ENCODE data around the gene ZBTB25. TPM values are rescaled to one million over a fixed set of nuclear protein-coding genes. Genes with fewer than 3 reads are reported as not detected.

Gene ZBTB25
- total and polyA plus RNA-seq, 3 donors from 2014 or later = 13.3 to 21.3 (median 20.6) TPM

DNA sequence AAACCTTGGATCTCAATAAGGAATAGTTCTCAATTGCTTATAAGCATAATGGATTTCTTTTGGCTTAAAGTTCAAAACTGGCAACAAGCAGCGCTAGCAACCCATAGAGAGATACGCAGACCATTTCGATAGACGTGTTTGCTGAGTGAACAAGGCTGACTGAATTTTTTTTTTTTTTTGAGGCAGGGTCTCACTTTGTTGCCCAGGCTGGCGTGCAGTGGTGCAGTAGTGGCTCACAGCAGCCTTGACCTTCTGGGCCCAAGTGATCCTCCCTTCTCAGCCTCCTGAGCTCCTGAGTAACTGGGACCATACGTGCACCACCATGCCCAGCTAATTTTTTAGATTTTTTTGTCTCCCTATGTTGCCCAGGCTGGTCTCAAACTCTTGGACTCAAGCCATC is 39.8 kb downstream of the ZBTB25 start:
- Histone ChIP-seq H3K27ac (no peak overlapping the region), H3K4me1 (no peaks in the 10 kb centered on the region), H3K9me3 (no peaks in the 10 kb centered on the region), H3K27me3 (no peaks in the 10 kb centered on the region), H3K4me3 (no peak overlapping the region), H3K36me3 (ENCODE audit: low read depth, missing control alignments) (no peaks in the 10 kb centered on the region)
- no peak for DNase-seq
- 84 to 93% methylated on average over 6 of the region's 6 CpGs for WGBS, 2 donors
- intact Hi-C loops (cut with DNase I; ENCODE audit: low total_unique reads) = no loop called here
- TF ChIP-seq CTCF (IDR thresholded peaks at IDR 0.05) = no peak
- no peak for TF ChIP-seq POLR2A (IDR thresholded peaks at IDR 0.05)

DNA sequence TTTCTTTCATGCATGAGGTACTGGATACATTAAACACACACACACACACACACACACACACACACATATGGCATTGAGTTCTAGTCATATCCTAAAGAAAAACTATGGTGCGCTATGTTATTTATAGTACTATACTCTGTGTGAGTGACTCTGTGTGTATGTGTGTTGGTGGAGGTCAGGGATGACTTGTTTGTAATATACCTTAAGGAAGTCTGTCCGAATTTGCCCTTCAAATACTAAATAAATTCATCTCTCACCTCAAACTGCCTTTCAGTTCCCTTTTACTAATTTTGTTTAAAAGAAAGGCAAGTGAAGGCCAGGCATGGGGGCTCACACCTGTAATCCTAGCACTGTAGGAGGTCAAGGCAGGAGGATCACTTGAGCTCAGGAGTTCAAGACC is 40.4 kb downstream of the ZBTB25 start:
- WGBS, 2 donors = 91 to 92% methylated on average over 2 of the region's 2 CpGs
- intact Hi-C loops (cut with DNase I; ENCODE audit: low total_unique reads) = no loop called here
- no peak overlapping the region for H3K4me3 ChIP-seq

GRCh38 chr14:64461221-64461620 is 42.4 kb downstream of the ZBTB25 start:
- no peaks in the 10 kb centered on the region for H3K9me3 ChIP-seq
- intact Hi-C loops (cut with DNase I; ENCODE audit: low total_unique reads) = no loop called here
- no peaks in the 10 kb centered on the region for H3K4me1 ChIP-seq
- H3K27ac ChIP-seq = no peak overlapping the region
- H3K4me3 ChIP-seq = no peak overlapping the region
- WGBS, 2 donors = 90 to 93% methylated on average over 3 of the region's 3 CpGs
- TF ChIP-seq CTCF (IDR thresholded peaks at IDR 0.05) (no peak), POLR2A (IDR thresholded peaks at IDR 0.05) (no peak)
- H3K27me3 ChIP-seq = no peaks in the 10 kb centered on the region
- no peak for DNase-seq
- H3K36me3 ChIP-seq (ENCODE audit: low read depth, missing control alignments) = no peaks in the 10 kb centered on the region

More for the DNA sequence above, 40.4 kb downstream of the ZBTB25 start:
- H3K9me3 ChIP-seq = no peaks in the 10 kb centered on the region
- H3K27ac ChIP-seq = no peak overlapping the region
- no peak for DNase-seq
- no peak for TF ChIP-seq CTCF (IDR thresholded peaks at IDR 0.05)
- TF ChIP-seq POLR2A (IDR thresholded peaks at IDR 0.05) = no peak
- no peaks in the 10 kb centered on the region for H3K36me3 ChIP-seq (ENCODE audit: low read depth, missing control alignments)
- no peaks in the 10 kb centered on the region for H3K27me3 ChIP-seq
- H3K4me1 ChIP-seq = no peaks in the 10 kb centered on the region

DNA sequence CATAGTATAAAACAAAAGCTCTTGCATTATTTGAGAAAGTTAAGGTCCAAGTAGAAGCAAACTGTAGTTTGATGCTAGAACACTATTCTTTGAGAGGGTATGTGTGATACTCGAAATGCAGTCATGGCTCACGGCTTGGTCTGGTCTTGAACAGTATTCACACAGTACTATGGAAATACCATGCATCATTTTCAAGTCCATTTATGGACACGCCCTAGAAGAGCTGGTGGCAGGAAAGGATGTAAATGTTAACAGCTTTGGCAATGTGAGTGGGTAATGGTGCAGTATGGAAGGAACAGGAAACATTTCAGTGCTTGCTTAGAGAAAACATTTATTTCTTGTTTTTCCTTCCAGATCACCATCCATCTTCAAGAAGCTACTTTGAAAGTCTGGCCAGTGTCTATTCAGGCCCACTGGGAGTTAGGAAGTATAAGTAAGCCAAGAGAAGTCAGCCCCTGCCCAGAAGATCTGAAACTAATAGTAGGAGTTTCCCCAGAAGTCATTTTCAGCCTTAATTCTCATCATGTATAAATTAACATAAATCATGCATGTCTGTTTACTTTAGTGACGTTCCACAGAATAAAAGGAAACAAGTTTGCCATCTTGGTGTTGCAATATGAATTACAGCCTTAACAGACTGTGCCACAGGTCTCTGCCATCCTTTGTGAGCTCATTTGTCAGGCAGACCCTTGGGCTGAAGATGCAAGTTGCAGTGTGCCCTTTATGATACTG is 44.1 kb downstream of the ZBTB25 start:
- Histone ChIP-seq H3K9me3 (no peaks in the 10 kb centered on the region), H3K27me3 (no peaks in the 10 kb centered on the region), H3K4me3 (no peak overlapping the region), H3K4me1 (no peaks in the 10 kb centered on the region), H3K36me3 (ENCODE audit: low read depth, missing control alignments) (no peaks in the 10 kb centered on the region), H3K27ac (no peak overlapping the region)
- 81 to 86% methylated on average over 4 of the region's 4 CpGs for WGBS, 2 donors
- TF ChIP-seq CTCF (IDR thresholded peaks at IDR 0.05) (no peak), POLR2A (IDR thresholded peaks at IDR 0.05) (no peak)
- intact Hi-C loops (cut with DNase I; ENCODE audit: low total_unique reads) = no loop called here
- DNase-seq = no peak

GRCh38 chr14:64454671-64455070 is 49.0 kb downstream of the ZBTB25 start:
- no peak for DNase-seq
- Histone ChIP-seq H3K27ac (no peak overlapping the region), H3K9me3 (no peaks in the 10 kb centered on the region), H3K27me3 (no peaks in the 10 kb centered on the region), H3K4me1 (no peaks in the 10 kb centered on the region), H3K36me3 (ENCODE audit: low read depth, missing control alignments) (no peaks in the 10 kb centered on the region), H3K4me3 (no peak overlapping the region)
- intact Hi-C loops (cut with DNase I; ENCODE audit: low total_unique reads) = no loop called here
- TF ChIP-seq CTCF (IDR thresholded peaks at IDR 0.05) (no peak), POLR2A (IDR thresholded peaks at IDR 0.05) (no peak)
- 94 to 96% methylated on average over 10 of the region's 10 CpGs for WGBS, 2 donors
